ENCODE data around the gene MAG.

The MAG gene

DNA sequence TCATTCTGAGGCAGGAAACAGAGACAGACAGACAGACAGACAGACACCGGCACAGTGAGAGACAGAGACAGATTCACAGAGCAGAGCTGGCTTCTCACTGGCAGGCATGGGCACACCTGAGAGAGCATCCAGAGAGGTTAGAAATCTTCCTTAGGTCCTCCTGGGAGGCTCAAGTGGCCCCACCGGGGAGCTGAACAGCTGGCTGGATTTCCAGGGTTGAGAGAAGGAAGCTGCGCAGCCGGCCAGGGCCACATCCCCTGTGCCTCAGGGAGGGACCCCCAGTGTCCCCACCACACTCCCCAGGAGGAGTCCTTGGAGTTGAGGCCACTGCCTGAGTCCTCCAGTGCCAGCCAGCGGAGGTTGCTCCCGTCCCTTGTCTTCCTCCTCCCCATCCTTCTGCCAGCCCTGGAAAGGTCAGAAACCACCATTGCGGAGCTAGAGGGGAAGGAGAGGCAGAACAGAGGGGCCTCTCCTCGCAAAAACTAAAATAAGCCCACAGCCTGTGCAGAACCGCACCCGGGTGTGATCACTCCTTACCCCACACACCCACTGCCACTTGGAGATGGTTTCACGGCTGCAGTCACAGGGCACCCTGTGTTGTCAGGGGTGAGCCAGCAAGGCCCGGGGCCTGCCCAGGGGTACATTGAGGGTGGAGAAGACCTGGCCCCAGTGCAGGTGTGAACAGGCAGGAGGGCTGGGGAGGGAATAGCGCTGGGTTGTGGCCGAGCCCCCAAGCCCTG is 70.5 kb downstream of the MAG start:
- no peak for DNase-seq
- Mint-ChIP-seq H3K27ac (no peak overlapping the region), H3K36me3 (no peaks in the 10 kb centered on the region), H3K27me3 (peaks cover 36% of the 10 kb centered on the region), H3K4me3 (no peak overlapping the region), H3K9me3 (no peaks in the 10 kb centered on the region), H3K4me1 (peaks cover 9% of the 10 kb centered on the region)
- CTCF ChIA-PET = interaction anchor here (1.0 to 1.8 kb wide), 3 partner anchors 9 to 100 kb away, joined by 3 to 10 read pairs (median 3); no protein-coding TSS in a partner anchor

DNA sequence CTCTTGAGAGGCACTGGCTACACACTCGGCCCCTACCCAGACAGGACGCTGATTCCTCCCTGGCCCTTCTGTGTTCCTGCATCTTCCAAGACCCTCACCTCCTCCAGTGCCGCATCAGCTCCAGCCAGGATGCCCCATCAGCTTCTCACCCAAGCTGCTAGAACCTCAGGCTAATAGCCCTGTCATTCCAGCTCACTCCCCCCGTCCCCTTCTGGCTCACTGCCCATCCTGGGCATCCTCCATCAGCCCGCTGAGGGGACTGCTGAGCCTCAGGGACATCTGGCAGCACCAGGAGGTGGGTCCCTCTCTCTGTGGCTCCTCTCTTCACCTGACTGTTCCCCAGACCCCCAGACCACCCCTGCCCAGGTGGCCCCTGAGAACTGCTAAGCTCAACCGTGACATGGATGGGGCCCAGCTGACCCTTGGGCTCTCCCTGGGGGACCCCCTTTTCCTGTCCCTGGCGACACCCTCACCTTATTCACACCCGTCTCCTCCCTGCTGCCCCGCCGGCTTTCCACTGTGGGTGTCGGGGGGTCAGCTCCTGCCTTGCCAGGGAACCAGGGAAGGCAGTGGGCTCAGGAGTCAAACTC is 71.1 kb downstream of the MAG start:
- Mint-ChIP-seq H3K36me3 (no peaks in the 10 kb centered on the region), H3K4me3 (no peak overlapping the region), H3K27me3 (peaks cover 41% of the 10 kb centered on the region), H3K4me1 (peaks cover 4% of the 10 kb centered on the region), H3K9me3 (no peaks in the 10 kb centered on the region), H3K27ac (no peak overlapping the region)
- CTCF ChIA-PET = interaction anchor here (1.0 to 1.8 kb wide), 2 partner anchors 10 to 99 kb away, joined by 3 to 10 read pairs; no protein-coding TSS in a partner anchor
- DNase-seq = no peak
